GM21447 (cell line): Measurements from ENCODE around the gene CAMK1D.

ENCODE experiments used
- ATAC-seq: cut with Tn5 transposase; IDR thresholded peaks from one replicate; pipeline ENCODE4 v1.9.1; 2021; ENCODE audit not compliant: unreplicated experiment

The CAMK1D gene

DNA sequence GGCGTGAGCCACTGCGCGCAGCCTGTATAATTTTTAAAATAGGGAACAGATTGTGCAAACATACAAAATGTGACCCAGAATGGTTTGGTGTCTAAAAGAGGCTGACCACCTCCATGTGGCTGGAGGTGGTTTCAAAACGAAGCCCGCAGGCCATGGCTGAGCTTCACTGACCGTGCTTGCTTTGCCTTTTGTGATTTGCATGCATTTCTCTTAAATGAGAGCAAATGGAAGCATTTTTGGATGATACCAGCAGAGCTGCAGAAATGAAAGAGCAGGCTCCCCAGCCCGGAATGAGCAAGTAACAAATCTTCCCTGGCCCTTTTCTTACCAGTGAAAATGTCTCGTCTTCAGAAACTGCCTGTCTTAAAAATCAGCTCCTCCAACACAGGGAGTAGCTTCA is 239.9 kb downstream of the CAMK1D start:
- ATAC-seq: peak; percentile 46

DNA sequence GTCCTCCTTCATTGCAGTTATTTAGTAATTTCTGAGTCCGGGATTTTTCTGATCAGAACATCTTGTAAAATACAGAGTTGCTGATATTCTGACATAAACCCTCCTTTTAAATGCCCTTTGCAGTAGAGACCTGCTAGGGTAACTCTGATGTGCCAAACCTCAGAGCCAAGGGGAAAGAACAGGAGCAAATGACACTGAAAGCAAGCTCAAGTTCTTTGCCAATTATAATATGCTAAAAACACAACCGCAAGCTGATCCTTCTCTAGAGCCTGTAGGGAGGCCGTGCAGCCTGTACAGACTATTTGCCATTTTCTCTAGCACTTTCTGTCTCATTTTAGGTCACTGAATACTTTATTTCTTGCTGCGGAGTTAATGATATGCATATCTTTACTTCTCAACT is 240.4 kb downstream of the CAMK1D start:
- ATAC-seq: no peak

DNA sequence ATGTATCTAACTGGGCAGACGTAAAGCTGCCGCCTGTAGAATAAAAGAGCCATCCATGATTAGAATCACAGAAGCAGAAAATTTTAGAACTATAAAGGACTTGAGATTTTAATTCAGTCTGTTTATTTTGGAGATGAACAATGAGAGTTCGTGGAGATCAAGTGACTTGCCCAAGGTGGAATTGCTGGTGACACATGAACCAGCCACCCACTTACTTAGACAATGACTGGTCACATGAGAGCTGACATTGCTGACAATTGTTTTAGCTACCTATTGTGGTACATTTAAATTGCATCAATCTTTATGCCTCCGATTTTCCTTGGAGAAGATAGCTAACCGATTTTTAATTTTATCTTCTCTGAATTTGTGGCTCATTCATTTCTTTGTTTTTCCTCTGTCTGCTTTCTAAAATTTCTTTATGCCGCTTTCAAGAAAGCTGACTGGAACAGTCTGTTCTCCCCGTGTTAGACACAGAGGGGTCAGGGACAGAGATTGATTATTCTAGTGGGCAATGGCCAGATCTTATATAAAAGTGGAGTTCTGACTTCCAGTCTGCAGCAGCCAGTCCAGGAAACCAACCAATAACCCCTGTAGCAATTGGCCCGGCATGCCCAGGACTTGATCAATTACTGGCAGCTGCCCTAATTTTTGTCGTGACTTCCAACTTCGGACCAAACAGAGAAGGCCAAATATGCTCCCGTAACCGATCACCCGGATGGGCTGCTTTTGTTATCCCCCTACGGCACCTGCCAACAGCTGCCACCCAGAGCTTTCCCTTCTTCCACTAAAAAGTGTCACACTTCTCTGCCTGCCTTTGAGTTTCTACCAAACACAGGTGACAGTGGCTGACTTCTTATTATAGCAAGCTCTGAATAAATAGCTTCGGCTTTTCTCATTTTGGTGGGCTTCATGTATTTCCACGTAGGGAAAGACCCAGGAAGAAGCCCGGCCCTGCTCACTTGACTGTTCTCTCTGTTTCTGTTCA is 241.6 kb downstream of the CAMK1D start:
- ATAC-seq: no peak

DNA sequence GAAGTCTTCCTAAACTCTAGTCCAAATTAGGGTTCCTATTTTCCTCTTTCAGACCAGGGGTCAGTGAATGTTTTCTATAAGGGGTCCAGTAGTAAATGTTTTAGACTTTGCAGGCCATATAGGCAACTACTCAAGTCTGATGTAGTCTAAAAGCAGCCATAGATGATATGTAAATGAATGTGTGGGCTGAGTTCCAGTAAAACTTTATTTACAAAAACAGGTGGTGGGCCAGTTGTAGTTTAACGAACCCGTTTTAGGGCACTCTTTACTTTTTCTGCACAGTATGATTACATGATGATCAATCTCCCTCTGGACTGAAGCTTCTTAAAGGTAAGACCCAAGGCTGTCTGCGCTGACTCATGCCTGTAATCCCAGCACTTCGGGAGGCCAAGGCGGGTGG is 243.6 kb downstream of the CAMK1D start:
- ATAC-seq: no peak

DNA sequence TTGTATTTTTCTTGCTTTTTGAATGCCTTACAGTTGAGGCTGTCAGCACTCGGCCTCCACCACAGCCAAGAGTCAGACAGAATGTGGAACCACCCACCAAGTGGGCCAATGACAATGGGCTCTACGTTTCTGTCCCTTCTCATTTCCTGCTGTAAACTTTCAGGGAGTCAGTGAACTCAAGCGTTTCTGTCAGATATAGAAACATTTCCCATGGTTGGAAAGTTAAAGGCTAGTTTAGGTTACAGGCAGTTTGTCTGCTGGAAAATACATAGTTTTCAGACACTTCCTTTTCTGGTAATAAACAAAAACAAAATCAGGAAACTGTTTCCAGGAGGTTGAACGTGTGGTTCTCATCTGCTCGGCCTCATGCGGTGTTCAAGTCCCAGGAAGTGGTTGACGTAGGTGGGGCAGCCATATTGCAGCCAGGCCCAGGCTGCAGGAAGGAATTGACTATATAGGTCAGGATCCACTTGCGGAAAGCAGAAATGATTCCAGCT is 245.1 kb downstream of the CAMK1D start:
- peak; percentile 76 for ATAC-seq

DNA sequence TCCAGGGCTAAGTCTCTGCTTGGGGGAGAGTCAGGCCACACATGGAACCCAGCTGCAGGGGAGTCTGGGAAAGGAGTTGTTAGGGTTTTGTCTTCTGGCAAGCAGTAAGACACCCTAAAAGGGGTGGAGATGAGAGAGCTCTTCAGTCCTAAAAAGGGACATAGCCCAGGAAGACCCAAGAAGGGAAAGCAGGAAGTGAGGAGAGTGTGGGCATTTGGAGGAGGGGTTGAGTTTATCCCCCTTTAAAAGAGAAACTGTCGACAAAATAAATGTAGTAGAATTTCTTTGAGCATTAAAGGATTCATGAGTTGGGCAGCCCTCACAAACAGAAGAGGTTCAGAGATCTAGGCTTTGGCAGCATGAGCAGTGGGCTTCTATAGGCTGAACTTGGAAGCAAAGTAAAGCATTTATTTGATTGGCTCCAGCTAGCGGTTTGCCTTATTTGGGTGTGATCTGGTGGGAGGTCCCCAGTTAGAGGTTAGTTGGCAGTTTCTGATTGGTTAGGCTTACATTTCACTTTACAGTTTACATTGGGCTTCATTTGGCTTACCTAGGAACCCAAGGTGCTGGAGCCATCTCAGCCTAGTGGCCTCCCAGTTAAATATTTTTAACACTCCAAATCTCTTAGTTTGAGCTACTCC is 246.7 kb downstream of the CAMK1D start:
- no peak for ATAC-seq

DNA sequence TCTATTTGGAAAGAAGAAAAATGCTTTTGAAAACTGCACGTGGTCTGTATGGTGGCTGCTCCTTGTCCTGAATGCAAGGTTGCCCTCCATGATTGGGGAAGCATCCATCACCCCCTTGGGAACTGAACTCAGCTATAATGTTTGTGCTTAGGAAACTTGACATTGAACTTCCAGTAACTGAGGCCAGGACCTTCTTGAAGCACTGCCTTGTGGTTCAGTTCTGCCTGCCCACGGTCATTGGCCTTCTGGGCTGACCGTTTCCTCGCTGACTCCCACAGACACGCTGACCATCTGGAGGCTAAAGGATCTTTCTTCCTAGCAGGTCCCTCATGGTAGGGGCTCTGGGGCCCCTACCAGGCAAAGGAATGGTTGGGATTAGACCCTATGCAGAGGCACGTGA is 247.8 kb downstream of the CAMK1D start:
- ATAC-seq: no peak

DNA sequence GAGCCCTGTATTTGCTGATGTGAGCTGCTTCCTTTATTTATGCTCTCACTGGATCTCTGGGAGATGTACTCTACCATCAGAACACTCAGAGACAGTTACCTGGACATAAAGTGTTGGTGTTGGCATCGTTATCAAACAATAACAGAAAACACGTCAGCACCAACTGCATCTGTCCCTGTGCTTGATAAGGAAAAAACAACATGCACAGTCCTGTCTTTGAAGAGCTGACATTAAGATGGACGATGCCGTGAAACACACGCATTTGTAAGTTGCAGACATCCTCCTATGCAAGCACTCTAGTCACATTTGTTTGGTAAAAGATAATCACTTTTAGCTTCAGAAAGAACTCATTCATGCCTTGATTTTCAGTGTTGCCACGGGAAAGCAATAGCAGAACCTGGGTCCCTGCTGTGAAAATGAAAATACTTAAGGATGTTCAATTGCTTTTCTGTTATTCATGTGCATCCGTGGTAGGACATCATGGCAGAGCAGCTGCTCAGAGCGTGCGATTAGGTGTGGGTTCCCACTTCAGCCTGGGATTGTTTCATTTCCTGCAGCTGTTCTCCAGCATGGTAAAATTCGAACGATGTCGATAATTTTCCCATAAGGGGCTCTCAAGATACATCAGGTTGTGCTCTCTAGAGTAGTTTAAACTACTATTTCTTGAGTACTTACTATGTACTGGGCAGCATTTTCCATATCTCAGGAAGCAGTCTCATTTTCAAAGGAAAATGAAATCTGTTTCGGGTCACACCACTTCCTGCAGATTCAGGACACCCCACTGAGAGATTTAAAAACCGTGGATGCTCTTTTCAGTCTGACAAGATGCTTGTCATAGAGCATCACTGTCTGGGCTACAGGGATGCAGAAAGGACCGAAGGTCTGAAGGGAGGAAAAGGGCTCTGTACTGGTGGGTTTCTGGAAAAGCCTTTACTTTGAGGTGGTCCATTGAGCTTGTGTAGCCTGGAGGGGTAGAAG is 248.7 kb downstream of the CAMK1D start:
- no peak for ATAC-seq

DNA sequence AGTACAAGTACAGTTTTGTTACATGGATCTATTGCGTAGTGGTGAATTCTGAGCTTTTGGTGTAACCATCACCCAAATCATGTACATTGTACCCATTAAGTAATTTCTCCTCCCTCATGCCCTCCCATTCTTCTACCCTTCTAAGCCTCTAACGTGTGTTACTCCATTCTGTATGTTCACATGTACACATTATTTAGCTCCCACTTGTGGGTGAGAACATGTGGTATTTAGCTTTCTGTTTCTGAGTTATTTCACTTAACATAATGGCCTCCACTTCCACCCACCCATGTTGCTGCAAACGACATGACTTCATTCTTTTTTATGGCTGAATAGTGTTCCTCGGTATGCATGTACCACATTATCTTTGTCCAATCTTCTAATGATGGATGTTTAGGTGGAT is 251.3 kb downstream of the CAMK1D start:
- no peak for ATAC-seq

DNA sequence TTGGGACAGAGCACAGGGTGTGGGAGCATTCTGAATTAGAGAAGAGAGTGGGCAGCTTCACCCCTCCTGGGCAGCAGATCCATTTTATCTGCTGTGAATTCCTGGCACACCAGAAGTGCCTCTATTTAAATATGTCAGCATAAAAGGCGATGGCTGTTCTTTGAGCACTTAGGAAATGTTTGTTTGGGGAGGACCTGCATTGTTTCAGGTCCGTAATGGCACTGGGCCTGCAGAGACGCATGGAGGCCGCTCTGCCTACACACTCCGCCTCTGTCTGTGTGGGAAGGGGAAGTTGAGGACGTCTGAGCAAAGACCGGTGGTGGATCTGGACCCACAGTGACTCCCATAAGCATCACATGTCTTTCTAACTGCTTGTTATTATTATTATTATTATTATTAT is 253.2 kb downstream of the CAMK1D start:
- ATAC-seq: no peak

DNA sequence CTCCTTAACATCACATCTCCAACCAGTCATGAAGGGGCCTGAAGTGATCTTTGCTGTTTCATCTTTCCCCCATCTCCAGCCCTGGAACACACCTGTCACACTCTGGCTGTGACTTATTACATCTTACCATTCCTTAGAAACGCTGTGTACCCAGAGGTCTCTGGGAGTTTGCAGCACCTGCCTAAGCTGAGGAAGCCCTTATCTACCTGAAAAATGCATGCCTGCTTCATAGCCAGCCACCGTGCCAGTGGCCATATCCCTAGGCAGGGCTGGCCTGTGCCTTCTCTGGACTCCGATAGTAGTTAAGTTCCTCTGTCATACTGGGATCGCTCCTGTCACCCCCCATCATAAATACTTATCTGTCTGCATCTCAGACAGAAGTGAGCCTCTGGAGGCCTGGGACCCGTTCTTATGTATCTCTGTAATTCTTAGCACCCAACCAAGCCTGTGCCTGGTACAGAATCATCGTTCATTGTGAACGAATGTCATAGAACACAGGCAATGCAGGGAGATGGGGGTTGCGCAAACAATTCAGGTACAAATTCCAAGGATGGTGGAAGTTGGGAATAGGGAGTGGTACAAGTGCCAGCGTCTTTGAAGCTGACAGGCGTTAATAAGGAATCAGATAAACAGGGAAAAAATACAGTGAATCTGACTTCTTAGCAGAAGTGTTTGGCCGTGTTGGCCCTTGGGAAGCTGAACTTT is 254.6 kb downstream of the CAMK1D start:
- no peak for ATAC-seq

DNA sequence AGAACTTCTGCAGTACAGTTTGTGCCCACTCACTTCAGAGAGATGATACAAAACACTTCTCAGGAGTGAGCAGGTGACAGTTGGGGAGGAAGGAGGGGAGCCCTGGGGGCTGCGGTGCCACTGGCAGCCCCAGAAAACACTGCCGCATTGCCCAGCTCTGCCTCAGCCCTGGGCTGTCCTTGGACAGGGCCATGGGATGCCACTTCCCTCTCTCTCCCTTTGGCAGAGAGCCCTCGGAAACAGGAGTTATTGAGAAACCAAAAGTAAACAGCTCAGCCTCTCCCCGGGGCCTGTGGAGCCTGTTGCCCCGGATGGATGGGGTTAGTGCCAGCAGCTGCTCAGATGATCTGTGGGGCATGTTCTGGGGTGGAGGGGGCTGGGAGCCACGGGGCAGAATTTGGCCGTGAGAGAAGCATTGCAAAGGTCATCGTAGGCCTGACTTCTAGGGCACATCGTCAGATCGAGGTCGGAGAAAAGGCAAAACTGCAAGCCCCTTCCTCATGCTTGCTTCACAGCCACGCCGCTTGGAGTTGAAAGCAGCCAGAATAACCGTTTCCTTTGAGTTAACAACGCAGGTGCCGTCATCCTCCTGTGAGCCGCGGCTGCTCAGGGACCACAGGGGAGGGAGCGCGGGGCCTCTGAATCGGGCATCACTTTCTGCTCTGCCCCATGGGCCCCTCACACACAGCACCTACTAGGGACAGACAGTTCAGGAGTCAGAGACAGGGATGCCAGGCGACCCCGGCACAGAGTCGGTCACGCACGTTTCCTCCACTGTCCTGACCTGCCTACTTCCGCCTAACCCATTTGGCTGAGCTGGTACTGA is 256.4 kb downstream of the CAMK1D start:
- peak; percentile 76 for ATAC-seq

DNA sequence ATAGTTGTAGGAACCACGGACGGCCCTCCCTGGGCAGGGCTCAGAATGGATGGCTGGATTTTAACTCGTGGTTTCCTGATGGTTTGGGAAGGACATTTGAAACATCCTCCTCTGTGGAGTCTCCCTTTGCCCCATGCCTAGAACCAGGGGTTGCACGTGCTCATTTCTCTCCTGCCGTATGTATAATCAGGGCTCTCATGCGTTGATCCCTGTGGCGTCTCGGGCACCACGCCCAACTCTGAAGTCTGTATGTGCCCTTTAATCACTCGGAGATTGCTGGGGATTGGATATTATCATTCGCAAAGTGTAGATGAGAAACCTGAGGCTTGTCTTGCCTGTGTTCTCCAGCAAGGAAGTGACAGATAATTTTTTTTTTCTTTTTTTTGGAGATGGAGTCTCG is 257.1 kb downstream of the CAMK1D start:
- no peak for ATAC-seq

DNA sequence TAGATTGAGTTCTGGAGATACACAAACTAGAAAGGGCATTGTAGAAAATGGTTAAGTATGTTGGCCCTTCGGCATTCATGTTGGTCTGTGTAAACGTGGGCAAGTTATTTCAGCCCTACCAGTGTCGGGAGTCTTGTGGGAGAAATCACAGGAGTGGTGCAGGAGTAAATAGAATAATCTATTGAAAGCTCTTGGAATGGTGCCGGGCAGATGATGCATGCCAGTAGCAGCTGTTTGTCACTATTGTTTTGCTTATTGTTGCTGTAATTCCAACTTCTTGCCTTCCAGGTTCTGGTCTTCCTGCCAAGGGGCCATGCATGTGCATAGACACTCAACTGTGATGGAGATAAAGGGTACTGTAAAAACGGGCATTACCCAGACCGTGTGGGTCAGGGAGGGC is 259.4 kb downstream of the CAMK1D start:
- ATAC-seq: no peak

DNA sequence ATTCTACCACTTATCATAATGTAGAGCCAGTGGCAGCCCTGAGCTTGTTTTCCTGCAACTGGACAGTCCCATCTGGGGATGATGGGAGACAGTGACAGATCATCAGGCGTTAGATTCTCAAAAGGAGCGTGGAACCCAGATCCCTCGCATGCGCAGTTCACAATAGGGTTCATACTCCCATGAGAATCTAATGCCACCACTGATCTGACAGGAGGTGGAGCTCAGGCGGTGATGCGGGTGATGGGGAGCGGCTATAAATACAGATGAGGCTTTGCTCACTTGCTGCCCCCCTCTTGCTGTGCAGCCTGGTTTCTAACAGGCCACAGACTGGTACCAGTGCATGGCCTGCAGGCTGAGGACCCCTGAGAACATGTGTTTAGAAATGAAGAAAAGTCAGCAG is 260.1 kb downstream of the CAMK1D start:
- no peak for ATAC-seq

DNA sequence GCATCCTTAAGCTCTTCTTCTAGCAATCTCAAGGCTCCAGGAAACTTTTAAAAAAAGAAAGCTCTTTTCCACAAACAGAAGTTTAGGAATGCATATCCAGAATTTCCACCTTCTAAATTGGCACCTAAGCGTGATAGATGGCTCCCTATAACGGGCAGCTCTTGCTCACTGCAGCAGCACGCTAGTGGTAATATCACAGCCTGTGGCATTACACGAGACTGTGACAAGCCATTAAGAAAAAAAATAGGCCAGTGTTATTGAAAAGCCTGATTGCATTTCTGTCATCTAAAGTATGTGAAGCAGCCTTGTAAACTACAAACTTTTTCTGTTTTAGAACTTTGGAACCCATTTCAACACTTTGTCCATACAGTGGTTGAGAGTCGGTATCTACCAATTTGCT is 263.8 kb downstream of the CAMK1D start:
- no peak for ATAC-seq

DNA sequence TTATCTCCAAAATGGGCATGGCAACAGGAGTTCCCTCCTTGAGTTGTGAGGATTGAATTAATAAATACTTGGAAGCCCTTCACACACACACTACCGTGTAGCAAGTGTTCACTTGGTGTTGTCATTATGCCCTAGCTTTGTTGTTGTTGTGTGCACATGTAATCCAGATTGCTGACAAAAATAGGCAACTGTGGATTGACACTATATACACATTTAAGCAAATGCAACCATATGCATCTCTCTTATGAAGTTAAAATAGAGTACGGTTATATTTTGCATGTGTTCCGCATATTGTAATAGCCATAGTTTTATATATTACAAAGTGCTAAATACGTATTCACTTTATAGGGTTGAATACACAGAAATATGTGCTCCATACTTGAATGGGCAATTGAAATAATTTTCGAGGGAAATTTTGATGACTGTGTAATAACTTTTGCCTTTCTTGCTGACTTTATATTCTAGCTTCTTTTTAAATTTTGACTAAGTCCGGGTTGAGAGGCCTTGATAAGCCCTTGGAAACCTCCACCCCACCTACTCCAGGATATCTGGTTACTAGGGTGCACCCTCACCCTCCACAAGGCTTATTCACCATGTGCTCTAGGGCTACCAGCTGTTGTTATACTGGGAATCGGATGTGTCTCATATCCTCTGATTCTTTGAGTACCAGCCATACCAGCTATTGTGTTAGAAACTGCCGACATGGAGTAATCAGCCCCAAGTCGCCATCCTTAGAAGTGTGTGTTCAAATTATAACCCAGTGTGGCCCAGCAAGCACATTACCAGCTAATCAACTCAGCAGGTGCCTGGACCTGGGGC is 265.0 kb downstream of the CAMK1D start:
- ATAC-seq: no peak

DNA sequence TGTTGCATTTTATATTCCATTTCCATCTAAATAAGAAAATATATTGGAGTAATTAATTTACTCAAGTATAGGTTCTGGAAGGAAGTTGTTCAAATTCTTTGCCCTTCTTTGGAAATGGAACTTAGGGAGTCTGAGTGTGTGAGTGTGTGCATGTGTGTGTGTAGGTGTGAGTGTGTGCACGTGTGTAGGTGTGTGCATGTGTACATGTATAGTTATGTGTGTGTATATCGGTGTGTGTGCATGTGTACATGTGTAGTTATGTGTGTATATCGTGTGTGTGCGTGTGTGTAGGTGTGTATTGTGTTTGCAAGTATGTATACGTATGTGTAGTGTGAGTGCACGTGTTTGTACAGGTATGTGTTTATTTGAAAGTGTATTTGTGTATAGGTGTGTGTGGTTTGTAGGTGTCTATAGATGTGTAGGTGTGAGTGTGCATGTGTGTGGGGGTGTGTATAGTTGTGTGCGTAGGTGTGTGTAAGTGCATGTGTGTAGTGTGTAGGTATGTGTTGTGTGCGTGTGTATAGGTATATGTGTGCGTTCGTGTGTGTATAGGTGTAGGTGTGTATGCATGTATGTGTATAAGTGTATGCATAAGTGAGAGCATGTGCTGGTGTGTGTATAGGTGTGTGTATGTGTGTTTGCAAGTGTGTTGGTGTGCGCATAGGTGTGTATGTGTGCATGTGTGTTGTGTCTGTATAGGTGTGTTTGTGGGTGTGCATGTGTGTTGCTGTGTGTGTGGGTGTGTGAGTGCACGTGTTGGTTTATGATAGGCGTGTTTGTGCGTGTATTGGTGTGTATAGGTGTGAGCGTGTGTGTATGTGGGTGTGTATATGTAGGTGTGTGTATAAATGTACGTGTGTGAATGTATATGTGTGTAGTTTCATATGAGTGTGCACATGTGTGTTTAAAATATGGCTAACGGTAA is 266.2 kb downstream of the CAMK1D start:
- ATAC-seq: no peak
